ENCODE measurements around the gene SGK1. TPM values are rescaled to one million over a fixed set of nuclear protein-coding genes. Genes with fewer than 3 reads are reported as not detected.

SGK1 gene
- total and polyA plus RNA-seq, 2 donors from 2014 or later = 142 to 324 TPM

- DNase-seq = no peak
- FAIRE-seq = no peak
- no peak for TF ChIP-seq CTCF (IDR thresholded peaks at IDR 0.05; ENCODE audit: borderline replicate concordance, extremely low read depth, insufficient read depth)
- H3K36me3 ChIP-seq (ENCODE audit: control insufficient read depth in 2 of 3, insufficient read depth in 3 of 3, low read length in 3 of 3) = peaks cover 7 to 52% (median 35%) of the 10 kb centered on the region in 3 donors
- no peaks in the 10 kb centered on the region for H3K9me3 ChIP-seq (ENCODE audit: control insufficient read depth in 2 of 3, insufficient read depth in 1 of 3, low read length in 3 of 3)
- intact Hi-C loops (cut with DNase I) = loop anchor here (10.0 kb wide), 2 partner anchors 471 to 651 kb away; no protein-coding TSS in a partner anchor
- no peaks in the 10 kb centered on the region for H3K27me3 ChIP-seq (ENCODE audit: control insufficient read depth, insufficient read depth, low read length)
- peak overlapping the region; percentile 81 to 94 (median 91) for H3K9ac ChIP-seq (ENCODE audit: low read length in 3 of 3)
- H3K4me3 ChIP-seq (ENCODE audit: low read length in 3 of 3) = peak overlapping the region; percentile 80 to 98 (median 94)
- H3K4me1 ChIP-seq (ENCODE audit: control insufficient read depth in 2 of 3, insufficient read depth in 2 of 3, low read depth in 1 of 3, low read length in 3 of 3) = peaks cover 3 to 19% (median 6%) of the 10 kb centered on the region in 3 donors
- peak overlapping the region; percentile 66 to 72 for H3K27ac ChIP-seq (ENCODE audit: low read depth in 2 of 2, low read length in 2 of 2)
Observed at GRCh38 chr6:134173366-134173725, 144.6 kb downstream of the SGK1 start.

GRCh38 chr6:134172706-134173365 lies 145.1 kb downstream of the SGK1 start:
- no peaks in the 10 kb centered on the region for H3K9me3 ChIP-seq (ENCODE audit: control insufficient read depth in 2 of 3, insufficient read depth in 1 of 3, low read length in 3 of 3)
- intact Hi-C loops (cut with DNase I) = loop anchor here (10.0 kb wide), 2 partner anchors 472 to 652 kb away; no protein-coding TSS in a partner anchor
- peak overlapping the region; percentile 66 to 72 for H3K27ac ChIP-seq (ENCODE audit: low read depth in 2 of 2, low read length in 2 of 2)
- peaks cover 7 to 56% (median 35%) of the 10 kb centered on the region in 3 donors for H3K36me3 ChIP-seq (ENCODE audit: control insufficient read depth in 2 of 3, insufficient read depth in 3 of 3, low read length in 3 of 3)
- no peak for TF ChIP-seq CTCF (IDR thresholded peaks at IDR 0.05; ENCODE audit: borderline replicate concordance, extremely low read depth, insufficient read depth)
- no peaks in the 10 kb centered on the region for H3K27me3 ChIP-seq (ENCODE audit: control insufficient read depth, insufficient read depth, low read length)
- peaks cover 3 to 19% (median 6%) of the 10 kb centered on the region in 3 donors for H3K4me1 ChIP-seq (ENCODE audit: control insufficient read depth in 2 of 3, insufficient read depth in 2 of 3, low read depth in 1 of 3, low read length in 3 of 3)
- DNase-seq (peak in 1 of 5 donors; percentile 20), FAIRE-seq (no peak)
- peak overlapping the region; percentile 4 to 91 (median 7) for H3K9ac ChIP-seq (ENCODE audit: low read length in 3 of 3)
- peak overlapping the region; percentile 51 to 98 (median 94) for H3K4me3 ChIP-seq (ENCODE audit: low read length in 3 of 3)

GRCh38 chr6:134172020-134172705 lies 145.7 kb downstream of the SGK1 start:
- FAIRE-seq = no peak
- no peaks in the 10 kb centered on the region for H3K9me3 ChIP-seq (ENCODE audit: control insufficient read depth in 2 of 3, insufficient read depth in 1 of 3, low read length in 3 of 3)
- peak overlapping the region; percentile 66 to 72 for H3K27ac ChIP-seq (ENCODE audit: low read depth in 2 of 2, low read length in 2 of 2)
- peak overlapping the region; percentile 40 to 98 (median 94) for H3K4me3 ChIP-seq (ENCODE audit: low read length in 3 of 3)
- no peak for DNase-seq
- peak overlapping the region; percentile 4 to 91 (median 7) for H3K9ac ChIP-seq (ENCODE audit: low read length in 3 of 3)
- H3K27me3 ChIP-seq (ENCODE audit: control insufficient read depth, insufficient read depth, low read length) = no peaks in the 10 kb centered on the region
- peaks cover 7 to 56% (median 35%) of the 10 kb centered on the region in 3 donors for H3K36me3 ChIP-seq (ENCODE audit: control insufficient read depth in 2 of 3, insufficient read depth in 3 of 3, low read length in 3 of 3)
- TF ChIP-seq CTCF (IDR thresholded peaks at IDR 0.05; ENCODE audit: borderline replicate concordance, extremely low read depth, insufficient read depth) = no peak
- peaks cover 3 to 19% (median 6%) of the 10 kb centered on the region in 3 donors for H3K4me1 ChIP-seq (ENCODE audit: control insufficient read depth in 2 of 3, insufficient read depth in 2 of 3, low read depth in 1 of 3, low read length in 3 of 3)
- intact Hi-C loops (cut with DNase I) = loop anchor here (10.0 kb wide), 2 partner anchors 473 to 653 kb away; no protein-coding TSS in a partner anchor

All from kidney (tissue), 14 donors.